Neural cell (in vitro differentiated cells): ENCODE results near the gene DPM3. TPM values are rescaled to one million over a fixed set of nuclear protein-coding genes. Genes with fewer than 3 reads are reported as not detected.
"Not testable (repeated sequence)": the region's sequence is repeated elsewhere in the genome, so short reads cannot be mapped to it uniquely, and the experiment has no call there.

Experiments
- H2AFZ ChIP-seq: fragments of 200-600, 300-800 bp; sonication (generic), shearing (Covaris generic); 2 replicates; pipeline ENCODE4 v1.6.0; 2014; ENCODE audit warnings: low read depth, mild to moderate bottlenecking, antibody characterized with exemption, low read length, moderate library complexity
- H3F3A ChIP-seq: fragments of 200-600 bp; shearing (Covaris generic); 2 replicates; pipeline ENCODE4 v1.6.1; 2016; ENCODE audit warnings: mild to moderate bottlenecking, moderate library complexity, mixed read lengths, antibody characterized with exemption, low read length; ENCODE audit not compliant: insufficient read depth, poor library complexity, severe bottlenecking
- H3K27ac ChIP-seq: fragments of 200-600, 300-800 bp; sonication (generic), shearing (Covaris generic); 2 replicates; pipeline ENCODE4 v1.5.1; 2014; ENCODE audit warnings: mild to moderate bottlenecking, low read length, moderate library complexity
- H3K27me3 ChIP-seq: fragments of 300-800, 200-600 bp; sonication (generic), shearing (Covaris generic); 2 replicates; pipeline ENCODE4 v1.6.0; 2014; ENCODE audit warnings: mild to moderate bottlenecking, low read depth, low read length, moderate library complexity; ENCODE audit not compliant: insufficient read depth
- H3K36me3 ChIP-seq: fragments of 300-800, 200-600 bp; sonication (generic), shearing (Covaris generic); 2 replicates; pipeline ENCODE4 v1.5.1; 2014; ENCODE audit warnings: mild to moderate bottlenecking, antibody characterized with exemption, low read length, moderate library complexity; ENCODE audit not compliant: insufficient read depth
- H3K4me2 ChIP-seq: fragments of 300-800, 200-600 bp; sonication (generic), shearing (Covaris generic); 2 replicates; pipeline ENCODE4 v1.6.0; 2014; ENCODE audit warnings: mild to moderate bottlenecking, low read length
- H3K4me3 ChIP-seq: fragments of 300-800, 200-600 bp; sonication (generic), shearing (Covaris generic); 2 replicates; pipeline ENCODE4 v1.5.1; 2014; ENCODE audit warnings: mild to moderate bottlenecking, low read length, moderate library complexity
- H3K79me2 ChIP-seq: fragments of 200-600 bp; shearing (Covaris generic); replicated peaks from 2 replicates; pipeline ENCODE4 v1.6.0; 2014; ENCODE audit warnings: mild to moderate bottlenecking, low read length, moderate library complexity; ENCODE audit not compliant: insufficient read depth
- H3K9ac ChIP-seq: fragments of 300-800, 200-600 bp; sonication (generic), shearing (Covaris generic); 2 replicates; pipeline ENCODE4 v1.6.1; 2016; ENCODE audit warnings: mild to moderate bottlenecking, low read length, mixed read lengths
- H3K9me2 ChIP-seq: fragments of 200-600 bp; shearing (Covaris generic); 2 replicates; pipeline ENCODE4 v1.6.1; 2016; ENCODE audit warnings: mild to moderate bottlenecking, low read length, mixed read lengths; ENCODE audit not compliant: insufficient read depth
- H3K9me3 ChIP-seq: fragments of 200-600, 300-800 bp; sonication (generic), shearing (Covaris generic); 2 replicates; pipeline ENCODE4 v1.6.1; 2016; ENCODE audit warnings: mild to moderate bottlenecking, mixed run types, low read length, moderate library complexity, mixed read lengths
- H4K20me1 ChIP-seq: fragments of 200-600 bp; shearing (Covaris generic); 2 replicates; pipeline ENCODE4 v1.6.1; 2016; ENCODE audit warnings: mild to moderate bottlenecking, mixed run types; ENCODE audit not compliant: insufficient read depth
- EP300 ChIP-seq: fragments of 450-650 bp; conservative IDR thresholded peaks from 2 replicates; pipeline ENCODE4 v1.6.1; 2014; ENCODE audit warnings: antibody characterized with exemption, mild to moderate bottlenecking, moderate library complexity; ENCODE audit not compliant: poor library complexity, severe bottlenecking
- EZH2 ChIP-seq: fragments of 200-600, 300-800 bp; shearing (Covaris generic), sonication (generic); IDR thresholded peaks from 2 replicates; pipeline ENCODE4 v1.6.1; 2014; ENCODE audit warnings: antibody characterized with exemption, low read length, borderline replicate concordance, mild to moderate bottlenecking; ENCODE audit not compliant: insufficient read depth, poor library complexity, severe bottlenecking
- MXI1 ChIP-seq: fragments of 450-650 bp; conservative IDR thresholded peaks from 2 replicates; pipeline ENCODE4 v1.6.1; 2014; ENCODE audit warnings: antibody characterized with exemption, mild to moderate bottlenecking; ENCODE audit not compliant: poor library complexity, severe bottlenecking
- POLR2AphosphoS5 ChIP-seq: IDR thresholded peaks from 2 replicates; pipeline ENCODE4 v1.6.1; 2012
- RAD21 ChIP-seq: fragments of 450-650 bp; conservative IDR thresholded peaks from 2 replicates; pipeline ENCODE4 v1.6.1; 2014; ENCODE audit warnings: antibody characterized with exemption, mild to moderate bottlenecking, moderate library complexity
- REST ChIP-seq: IDR thresholded peaks from 2 replicates; pipeline ENCODE4 v1.6.1; 2012; ENCODE audit warnings: borderline replicate concordance
- SMC3 ChIP-seq: fragments of 450-650 bp; conservative IDR thresholded peaks from 2 replicates; pipeline ENCODE4 v1.6.1; 2014; ENCODE audit warnings: antibody characterized with exemption, mild to moderate bottlenecking, moderate library complexity; ENCODE audit not compliant: poor library complexity
- TAF1 ChIP-seq: IDR thresholded peaks from 2 replicates; pipeline ENCODE4 v1.6.1; 2012; ENCODE audit warnings: low read depth
- polyA minus RNA-seq: library from RNA; depleted of rRNA, polyadenylated mRNA; stranded (reverse); fragments of >200 nt; gene quantifications from 2 replicates; pipeline ENCODE4 v1.2.3, GENCODE V29; 2014
- polyA plus RNA-seq: library from polyadenylated mRNA; depleted of rRNA; stranded (reverse); fragments of >200 nt; gene quantifications from 2 replicates; pipeline ENCODE4 v1.2.3, GENCODE V29; 2014
- TF ChIP-seq, protein P1 (sequence below): fragments of 450-650 bp; IDR thresholded peaks from 2 replicates; pipeline ENCODE4 v1.5.1; 2014; ENCODE audit warnings: antibody characterized with exemption, mild to moderate bottlenecking, moderate library complexity; ENCODE audit not compliant: poor library complexity, severe bottlenecking

DPM3 gene, protein sequence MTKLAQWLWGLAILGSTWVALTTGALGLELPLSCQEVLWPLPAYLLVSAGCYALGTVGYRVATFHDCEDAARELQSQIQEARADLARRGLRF
- polyA plus RNA-seq (150 TPM in 2 replicates), polyA minus RNA-seq (13.9 and 17.8 TPM in 2 replicates)

- no peaks in the 10 kb centered on the region for H3K9me2 ChIP-seq
- no peaks in the 10 kb centered on the region for H3K9me3 ChIP-seq
- no peaks in the 10 kb centered on the region for H3F3A ChIP-seq
- H3K4me3 ChIP-seq = peak within 1 kb of the TSS; percentile 99
- H3K9ac ChIP-seq = peak within 1 kb of the TSS; percentile 79
- peak within 1 kb of the TSS; percentile 92 for H3K4me2 ChIP-seq
- H2AFZ ChIP-seq = peak within 1 kb of the TSS; percentile 94
- no peaks in the 10 kb centered on the region for H3K36me3 ChIP-seq
- H3K27me3 ChIP-seq = no peaks in the 10 kb centered on the region
- peaks cover 10% of the 10 kb centered on the region for H3K79me2 ChIP-seq
- H3K27ac ChIP-seq = peak within 1 kb of the TSS; percentile 65
- peak; percentile 96 for TF ChIP-seq POLR2AphosphoS5
- peak; percentile 66 for TF ChIP-seq TAF1
- peak; percentile 79 for TF ChIP-seq MXI1
- peak; percentile 14 for TF ChIP-seq REST
- TF ChIP-seq, protein P1, sequence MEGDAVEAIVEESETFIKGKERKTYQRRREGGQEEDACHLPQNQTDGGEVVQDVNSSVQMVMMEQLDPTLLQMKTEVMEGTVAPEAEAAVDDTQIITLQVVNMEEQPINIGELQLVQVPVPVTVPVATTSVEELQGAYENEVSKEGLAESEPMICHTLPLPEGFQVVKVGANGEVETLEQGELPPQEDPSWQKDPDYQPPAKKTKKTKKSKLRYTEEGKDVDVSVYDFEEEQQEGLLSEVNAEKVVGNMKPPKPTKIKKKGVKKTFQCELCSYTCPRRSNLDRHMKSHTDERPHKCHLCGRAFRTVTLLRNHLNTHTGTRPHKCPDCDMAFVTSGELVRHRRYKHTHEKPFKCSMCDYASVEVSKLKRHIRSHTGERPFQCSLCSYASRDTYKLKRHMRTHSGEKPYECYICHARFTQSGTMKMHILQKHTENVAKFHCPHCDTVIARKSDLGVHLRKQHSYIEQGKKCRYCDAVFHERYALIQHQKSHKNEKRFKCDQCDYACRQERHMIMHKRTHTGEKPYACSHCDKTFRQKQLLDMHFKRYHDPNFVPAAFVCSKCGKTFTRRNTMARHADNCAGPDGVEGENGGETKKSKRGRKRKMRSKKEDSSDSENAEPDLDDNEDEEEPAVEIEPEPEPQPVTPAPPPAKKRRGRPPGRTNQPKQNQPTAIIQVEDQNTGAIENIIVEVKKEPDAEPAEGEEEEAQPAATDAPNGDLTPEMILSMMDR = no peak
- TF ChIP-seq RAD21 = no peak
- TF ChIP-seq EZH2 = no peak
- no peak for TF ChIP-seq SMC3
- TF ChIP-seq EP300 = peak; percentile 37
- H4K20me1 ChIP-seq = no peaks in the 10 kb centered on the region
These were observed at the start of gene DPM3 for GRCh38 chr1:155139895-155140629. TSS of gene DPM3 (minus strand) at chr1:155140531. CDS start at chr1:155140240, 291 bp downstream.

GRCh38 chr1:155189926-155190325 is 49.6 kb upstream of the DPM3 start:
- not testable (repeated sequence) for H3K27me3 ChIP-seq, H3F3A ChIP-seq, H3K79me2 ChIP-seq, H3K4me2 ChIP-seq, H3K9me2 ChIP-seq, H4K20me1 ChIP-seq, H3K27ac ChIP-seq, H3K4me3 ChIP-seq, H3K9ac ChIP-seq, H2AFZ ChIP-seq, H3K9me3 ChIP-seq, H3K36me3 ChIP-seq
